ENCODE measurements around the gene SBSN.

SBSN gene, protein sequence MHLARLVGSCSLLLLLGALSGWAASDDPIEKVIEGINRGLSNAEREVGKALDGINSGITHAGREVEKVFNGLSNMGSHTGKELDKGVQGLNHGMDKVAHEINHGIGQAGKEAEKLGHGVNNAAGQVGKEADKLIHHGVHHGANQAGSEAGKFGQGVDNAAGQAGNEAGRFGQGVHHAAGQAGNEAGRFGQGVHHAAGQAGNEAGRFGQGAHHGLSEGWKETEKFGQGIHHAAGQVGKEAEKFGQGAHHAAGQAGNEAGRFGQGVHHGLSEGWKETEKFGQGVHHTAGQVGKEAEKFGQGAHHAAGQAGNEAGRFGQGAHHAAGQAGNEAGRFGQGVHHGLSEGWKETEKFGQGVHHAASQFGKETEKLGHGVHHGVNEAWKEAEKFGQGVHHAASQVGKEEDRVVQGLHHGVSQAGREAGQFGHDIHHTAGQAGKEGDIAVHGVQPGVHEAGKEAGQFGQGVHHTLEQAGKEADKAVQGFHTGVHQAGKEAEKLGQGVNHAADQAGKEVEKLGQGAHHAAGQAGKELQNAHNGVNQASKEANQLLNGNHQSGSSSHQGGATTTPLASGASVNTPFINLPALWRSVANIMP
- total RNA-seq: 0 to 0.05 (median 0) reads per million in 3 experiments

DNA sequence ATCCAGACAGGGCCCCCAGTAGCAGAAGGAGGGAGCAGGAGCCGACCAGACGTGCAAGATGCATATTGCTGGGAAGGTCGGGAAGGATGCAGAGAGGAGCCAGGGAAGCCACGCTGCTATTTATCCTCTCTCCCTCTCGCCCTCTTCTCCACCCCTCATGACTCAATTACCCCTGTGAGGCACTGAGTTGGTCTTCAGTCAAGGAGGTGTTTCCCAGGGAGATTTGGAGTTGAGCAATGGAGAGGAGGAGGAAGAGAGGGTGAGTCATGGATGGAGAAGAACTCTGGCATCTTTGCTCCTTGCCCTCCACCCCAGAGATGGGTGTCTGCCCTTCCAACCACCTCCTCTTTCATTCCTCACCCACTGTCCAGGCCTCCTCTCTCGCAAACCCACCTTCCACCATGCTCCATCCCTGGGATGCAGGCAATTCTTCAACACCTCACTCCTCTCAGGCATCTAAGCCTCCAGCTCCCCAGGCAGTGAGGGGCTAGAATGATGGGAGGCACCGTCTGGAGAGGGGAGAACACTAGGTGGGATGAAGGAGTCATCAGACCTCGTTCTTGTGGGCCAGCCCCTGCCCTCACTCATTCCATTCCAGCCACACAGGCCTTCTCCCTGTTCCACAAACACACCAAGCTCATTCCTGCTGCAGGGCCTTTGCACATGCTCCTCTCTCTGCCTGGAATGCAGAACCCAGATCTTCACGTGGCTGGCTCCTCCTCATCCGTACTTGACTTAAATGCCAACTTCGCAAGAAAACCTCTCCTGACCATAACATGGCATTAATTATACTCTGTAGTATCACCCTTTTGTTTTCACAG lies at the start of gene SBSN:
Gene SBSN, minus strand, starts transcription at position 94 of the 821 bp plus-strand sequence. Its CDS starts 30 bp downstream, at position 64.
- DNase-seq: no peak

DNA sequence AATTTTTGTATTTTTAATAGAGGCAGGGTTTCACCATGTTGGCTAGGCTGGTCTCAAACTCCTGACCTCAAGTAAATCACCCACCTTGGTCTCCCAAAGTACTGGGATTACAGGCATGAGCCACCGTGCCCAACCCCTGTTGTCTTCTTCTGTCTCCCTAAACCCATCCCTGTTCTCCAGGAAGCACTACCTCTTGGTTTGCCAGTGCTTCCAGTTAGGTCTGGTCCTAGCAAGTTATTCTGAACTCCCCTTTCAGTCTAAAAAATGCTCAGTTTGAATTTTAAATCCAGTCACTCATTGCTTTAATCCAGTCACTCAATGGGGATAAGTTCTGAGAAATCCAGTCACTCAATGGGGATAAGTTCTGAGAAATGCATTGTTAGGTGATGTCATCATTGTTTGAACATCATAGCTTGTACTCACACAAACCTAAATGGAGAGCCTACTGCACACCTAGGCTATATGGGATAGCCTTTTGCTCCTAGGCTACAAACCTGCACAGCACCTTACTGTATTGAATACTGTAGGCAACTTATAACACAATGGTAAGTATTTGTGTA lies 43.4 kb upstream of the SBSN start:
- no peak for DNase-seq

DNA sequence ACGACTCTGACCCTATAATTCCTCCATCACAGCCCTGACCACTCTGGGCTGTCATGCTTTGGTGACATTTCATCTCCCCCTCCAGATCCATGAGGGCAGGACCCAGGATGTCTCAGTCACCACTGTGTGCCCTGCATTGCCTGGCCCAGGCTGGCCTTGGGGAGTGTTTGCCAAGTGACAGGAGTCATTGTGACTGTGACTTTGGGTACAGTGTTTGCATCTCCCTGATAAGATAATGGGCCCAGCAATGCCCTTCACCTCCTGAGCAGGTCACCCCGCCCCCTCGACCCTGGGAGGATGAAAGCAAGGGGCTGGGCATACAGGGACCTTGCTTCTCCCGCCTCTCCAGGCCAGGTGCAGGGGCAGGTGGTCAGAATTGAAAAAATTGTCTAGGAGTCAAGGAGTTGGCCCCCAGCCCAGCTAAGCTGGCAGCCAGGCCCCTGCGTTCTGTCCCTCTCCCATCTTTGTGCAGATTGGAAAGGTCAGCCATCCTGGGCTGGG lies 41.2 kb upstream of the SBSN start:
- DNase-seq: no peak

DNA sequence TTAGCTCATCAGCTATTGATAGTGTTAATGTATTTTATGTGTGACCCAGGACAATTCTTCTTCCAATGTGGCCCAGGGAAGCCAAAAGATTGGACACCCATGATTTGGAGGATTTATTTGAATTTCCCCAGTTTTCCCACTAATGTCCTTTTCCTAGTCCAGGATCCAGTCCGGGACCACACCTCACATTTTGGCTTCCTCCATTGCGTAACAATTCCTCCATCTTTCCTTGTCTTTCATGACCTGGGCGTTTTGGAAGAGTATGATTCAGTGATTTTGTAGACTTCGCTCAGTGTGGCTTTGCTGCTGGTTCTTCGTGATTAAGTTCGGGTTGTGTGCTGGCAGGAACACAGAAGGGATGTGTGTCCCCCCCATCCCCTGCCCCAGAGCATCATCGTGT lies 38.6 kb upstream of the SBSN start:
- no peak for DNase-seq

DNA sequence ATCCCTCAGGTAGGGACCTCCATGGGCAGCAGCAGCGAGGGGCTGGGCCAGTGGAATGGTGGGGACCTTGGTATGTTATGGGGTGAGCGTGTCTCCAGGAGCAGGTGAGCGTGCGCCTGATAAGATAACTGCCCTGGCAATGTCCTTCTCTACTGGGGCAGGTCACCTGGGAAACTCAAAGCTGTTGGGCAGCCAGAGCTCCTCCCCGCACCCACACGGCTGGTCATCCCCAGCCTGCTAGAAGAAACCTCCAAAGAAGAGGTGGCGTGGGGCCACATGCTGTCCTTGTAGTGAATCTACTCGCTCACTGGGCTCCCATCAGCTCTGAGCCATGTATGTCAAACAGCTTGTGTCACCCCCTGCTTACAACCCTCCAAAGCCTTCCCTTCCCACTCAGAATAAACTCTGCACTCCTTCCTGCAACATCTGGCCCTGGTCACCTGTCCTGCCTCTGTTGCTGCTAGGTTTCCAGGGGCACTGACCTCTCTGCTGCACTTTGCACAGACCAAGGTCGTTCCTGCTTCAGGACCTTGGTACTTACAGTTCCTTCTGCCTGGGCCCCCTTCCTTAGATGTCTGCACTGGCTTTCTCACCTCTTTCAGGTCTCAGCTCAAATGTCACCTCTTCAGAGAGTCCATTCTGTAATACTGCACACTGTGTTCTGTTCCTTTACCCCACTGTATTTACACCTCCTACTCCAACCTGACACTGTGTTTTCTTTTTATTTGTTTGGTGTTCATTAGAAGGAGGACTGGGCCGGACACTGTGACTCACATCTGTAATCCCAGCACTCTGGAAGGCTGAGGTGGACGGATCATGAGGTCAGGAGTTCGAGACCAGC lies 37.1 kb upstream of the SBSN start:
- no peak for DNase-seq

DNA sequence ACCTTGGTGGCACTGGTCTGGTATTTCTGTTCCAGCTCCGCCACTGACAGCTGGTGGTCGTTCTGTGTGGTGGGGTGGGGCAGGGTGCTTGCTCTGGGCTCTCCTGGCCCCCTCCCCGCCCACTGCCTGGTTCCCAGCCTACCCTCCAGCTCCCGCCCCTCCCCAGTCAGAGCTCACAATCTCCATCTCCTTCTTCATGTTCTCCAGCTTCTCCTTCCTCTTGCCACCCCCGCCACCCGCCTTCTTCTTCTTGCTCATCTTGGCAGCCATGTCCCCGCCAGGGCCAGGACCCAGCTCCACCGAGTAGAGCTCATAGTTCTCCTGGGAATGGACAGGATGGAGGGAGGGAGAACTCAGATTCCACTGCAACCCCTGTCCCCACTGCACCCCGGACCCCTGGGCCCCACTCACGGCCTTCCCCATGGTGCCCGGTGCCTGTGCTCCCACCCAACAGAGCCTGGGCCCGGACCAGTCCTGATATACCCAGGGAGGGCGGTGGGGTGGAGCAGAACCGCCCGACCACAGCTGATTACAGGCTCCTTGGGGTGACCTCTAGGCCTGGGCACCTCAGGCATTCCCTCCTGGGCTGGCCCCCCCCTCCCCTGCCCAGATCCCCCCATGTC lies 35.2 kb upstream of the SBSN start, which contains the start of gene ATP4A:
Gene ATP4A, minus strand, starts transcription at position 452 of the 623 bp plus-strand sequence. Its CDS starts 29 bp downstream, at position 423.
- DNase-seq: no peak

DNA sequence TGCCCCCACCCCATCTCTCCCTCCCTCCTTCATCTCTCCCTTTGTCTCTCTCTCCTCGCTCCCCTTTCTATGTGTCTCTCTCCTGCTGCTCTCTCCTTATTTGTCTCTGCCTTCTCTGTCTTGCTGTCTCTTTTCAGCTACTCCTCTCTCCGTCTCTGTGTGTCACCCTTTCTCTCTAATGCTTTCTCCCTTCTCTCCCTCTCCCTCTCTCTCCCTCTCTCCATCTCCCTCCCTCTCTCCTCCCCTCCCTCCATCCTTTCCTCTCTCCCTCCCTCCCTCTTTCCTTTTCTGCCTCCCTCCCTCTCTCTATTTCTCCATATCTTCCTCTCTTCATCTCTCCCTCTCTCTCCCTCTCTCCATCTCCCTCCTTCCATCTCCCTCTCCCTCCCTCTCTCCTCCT lies 34.7 kb upstream of the SBSN start:
- DNase-seq: no peak

DNA sequence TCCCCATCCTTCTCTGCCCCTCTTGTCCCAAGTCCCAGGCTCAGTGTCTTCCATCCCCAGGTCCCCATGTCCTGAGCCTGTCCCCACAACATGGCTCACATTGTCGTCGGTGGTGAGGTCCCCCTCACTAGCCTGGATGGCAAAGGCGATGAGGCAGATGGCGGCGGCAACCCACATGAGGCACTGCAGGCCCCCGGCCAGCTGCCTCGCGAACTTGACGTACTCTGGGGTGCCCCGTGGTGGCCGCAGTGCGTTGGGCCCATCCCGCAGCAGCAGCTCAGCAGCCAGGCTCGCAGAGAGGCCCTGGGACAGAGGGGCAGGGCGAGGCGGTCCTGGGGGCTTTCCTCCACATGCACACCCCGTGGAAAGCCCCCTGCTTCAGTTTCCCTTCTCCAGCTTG lies 34.2 kb upstream of the SBSN start:
- no peak for DNase-seq

DNA sequence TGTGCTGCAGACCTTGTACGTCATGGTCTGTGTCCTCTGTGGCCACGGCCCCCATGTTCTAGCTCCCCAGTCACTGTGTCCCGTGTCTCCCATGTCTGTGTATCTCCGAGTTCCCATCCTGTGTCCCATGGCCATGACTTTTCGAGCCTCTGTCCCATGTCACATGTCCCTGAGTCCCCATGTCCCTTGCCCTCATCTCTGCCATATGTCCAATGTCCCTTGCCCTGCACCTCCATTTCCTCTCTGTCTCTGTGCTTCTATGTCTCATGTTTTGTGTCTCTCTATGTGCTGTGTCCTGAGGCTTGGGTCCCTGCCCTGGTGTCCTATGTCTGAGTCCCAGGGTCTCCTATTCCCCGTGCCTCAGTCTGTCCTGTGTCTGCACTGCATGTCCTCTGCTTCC lies 33.3 kb upstream of the SBSN start:
- no peak for DNase-seq

DNA sequence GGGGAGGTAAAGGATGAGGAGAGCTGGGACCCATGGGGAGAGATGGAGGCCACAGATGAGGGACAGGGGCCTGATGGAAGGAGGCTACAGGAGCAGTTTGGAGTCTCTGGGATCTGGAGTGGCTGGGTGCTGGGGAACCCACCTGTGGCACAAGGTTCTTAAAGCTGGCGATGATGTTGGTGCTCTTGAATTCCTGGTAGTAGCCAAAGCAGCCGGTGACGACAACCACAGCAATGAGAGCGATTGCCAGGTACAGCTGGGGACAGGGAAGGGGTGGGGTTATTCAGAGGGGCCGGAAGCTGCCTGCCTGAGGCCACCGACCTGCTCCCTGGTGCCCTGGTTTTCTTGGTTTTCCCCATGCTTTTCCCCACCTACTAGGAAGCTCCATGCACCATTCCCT lies 32.6 kb upstream of the SBSN start:
- no peak for DNase-seq

DNA sequence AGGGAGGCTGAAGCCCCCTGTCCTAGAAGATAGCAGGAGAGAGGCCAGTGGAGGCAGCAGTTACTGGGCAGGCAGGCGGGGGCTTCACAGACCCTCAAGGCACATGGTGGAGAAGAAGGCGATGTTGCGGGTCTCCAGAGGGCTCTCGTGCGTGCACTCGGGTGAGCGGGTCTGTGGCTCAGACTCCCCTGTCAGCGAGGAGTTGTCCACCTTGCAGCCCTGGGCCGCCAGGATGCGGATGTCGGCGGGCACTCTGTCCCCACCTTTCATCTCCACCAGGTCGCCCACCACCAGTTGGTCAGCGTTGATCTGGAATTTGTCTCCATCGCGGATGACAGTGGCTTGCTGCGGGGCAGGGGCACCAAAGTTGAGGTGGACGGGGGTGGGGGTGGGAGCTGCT lies 32.2 kb upstream of the SBSN start:
- no peak for DNase-seq

DNA sequence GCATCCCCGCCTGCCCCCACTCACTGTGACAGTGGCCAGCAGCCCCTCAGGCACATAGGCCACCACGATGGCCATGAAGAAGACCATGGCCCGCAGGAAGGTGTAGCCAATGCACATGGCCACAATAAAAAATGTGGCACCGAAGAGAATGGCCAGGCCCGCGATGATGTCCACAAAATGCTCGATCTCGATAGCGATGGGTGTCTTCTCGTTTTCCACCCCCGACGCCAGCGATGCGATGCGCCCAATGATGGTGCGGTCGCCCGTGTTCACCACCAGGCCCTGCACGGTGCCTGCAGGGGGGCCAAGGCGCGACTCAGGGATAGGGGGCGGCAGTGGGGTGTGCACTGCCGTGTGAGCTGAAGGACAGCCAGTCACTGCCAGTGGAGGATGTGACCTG lies 31.7 kb upstream of the SBSN start:
- DNase-seq: no peak

DNA sequence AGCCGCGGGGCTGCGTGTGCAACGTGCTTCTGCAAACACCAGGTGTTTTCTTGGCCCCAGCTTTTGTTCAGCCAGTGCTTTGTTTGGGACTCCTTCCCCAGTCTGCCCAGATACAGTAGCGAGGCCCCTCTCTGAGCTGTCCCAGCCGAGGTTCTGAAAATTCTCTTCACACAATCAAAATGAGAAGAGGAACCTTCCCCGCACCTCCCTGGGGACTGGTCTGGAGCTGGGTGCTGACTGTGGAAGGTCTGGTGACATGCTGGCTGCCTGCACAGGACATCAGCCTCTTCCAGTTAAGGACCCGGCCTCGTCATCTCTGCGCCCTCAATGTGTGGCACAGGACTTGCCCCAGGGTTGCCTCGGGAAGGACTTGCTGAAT lies 31.2 kb upstream of the SBSN start:
- no peak for DNase-seq

DNA sequence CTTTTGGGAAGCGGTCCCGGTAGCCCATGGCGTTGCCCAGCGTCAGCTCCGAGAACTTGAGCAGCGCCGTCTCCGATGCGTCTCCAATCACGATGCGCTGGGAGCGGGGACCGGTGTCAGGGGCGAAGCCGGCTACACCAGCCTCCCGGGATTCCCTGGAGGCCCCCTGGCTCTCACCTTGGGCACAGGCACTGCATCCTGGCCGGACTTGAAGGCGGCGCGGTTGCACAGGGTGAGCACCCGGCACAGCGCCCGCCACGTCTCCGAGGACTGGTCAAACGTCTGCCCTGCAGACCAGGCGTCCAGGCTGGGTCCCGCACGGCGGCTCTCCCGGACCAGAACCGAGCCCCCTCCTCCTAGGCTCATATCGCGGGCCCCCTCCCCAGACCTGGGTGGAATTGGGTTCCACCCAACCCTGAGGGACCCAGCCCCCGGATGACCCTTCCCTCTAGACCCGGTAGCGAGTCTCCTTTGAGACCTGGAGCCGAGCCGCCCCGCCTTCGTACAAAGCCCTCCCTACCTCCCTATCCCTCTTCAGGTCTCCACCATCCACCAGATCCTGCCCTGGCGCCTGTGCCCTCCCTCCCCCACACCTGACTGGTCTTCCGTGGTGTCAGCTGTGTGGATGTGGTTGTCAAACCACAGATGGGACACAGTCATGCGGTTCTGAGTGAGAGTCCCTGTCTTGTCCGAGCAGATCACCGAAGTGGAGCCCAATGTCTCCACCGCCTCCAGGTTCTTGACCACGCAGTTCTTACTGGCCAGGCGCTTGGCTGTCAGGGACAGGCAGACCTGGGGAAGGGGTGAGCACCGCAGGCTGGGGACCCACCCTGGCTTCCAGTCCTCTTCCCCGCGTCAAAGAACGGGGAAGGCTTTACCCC lies 30.5 kb upstream of the SBSN start:
- no peak for DNase-seq

DNA sequence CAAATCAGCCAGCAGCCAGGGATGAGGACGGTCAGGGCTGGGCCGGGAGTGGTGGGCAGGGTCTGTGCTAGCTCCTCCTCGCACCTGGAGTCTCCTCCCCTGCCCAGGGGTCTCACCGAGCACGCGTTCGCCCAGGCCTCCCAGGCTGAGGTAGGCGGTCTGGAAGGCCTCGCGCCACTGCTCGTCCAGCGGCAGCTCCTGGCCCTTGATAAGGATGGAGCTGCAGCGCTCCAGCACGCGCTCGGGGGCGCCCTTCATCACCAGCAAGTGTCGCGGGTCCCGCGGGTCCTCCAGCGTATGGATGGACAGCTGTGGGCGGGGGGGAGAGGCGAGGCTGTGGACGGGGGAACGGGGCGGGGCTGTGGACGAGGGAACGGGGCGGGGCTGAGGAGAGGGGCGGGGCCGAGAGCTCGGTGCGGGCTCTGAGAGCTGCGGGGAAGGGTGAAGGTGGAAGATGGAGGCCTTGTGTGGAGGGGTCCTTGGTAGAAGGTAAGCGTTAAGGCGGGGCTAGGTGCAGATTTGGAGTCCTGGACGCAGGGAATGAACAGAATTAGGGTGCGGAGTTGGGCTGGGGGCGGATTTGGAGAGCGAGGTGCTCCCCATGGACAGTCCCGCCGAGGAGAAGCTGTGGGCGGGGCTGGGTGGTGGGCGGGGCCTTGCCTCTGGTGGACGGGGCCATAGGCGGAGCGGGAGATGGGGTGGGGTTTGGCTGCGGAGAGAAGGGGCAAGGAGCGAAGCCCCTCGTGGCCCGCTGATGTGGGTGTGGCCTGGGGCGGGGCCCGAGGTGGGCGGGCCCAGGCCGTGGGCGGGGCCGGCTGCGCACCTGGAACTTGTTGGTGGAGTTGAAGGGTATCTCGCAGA lies 29.7 kb upstream of the SBSN start:
- peak; percentile 13 for DNase-seq

DNA sequence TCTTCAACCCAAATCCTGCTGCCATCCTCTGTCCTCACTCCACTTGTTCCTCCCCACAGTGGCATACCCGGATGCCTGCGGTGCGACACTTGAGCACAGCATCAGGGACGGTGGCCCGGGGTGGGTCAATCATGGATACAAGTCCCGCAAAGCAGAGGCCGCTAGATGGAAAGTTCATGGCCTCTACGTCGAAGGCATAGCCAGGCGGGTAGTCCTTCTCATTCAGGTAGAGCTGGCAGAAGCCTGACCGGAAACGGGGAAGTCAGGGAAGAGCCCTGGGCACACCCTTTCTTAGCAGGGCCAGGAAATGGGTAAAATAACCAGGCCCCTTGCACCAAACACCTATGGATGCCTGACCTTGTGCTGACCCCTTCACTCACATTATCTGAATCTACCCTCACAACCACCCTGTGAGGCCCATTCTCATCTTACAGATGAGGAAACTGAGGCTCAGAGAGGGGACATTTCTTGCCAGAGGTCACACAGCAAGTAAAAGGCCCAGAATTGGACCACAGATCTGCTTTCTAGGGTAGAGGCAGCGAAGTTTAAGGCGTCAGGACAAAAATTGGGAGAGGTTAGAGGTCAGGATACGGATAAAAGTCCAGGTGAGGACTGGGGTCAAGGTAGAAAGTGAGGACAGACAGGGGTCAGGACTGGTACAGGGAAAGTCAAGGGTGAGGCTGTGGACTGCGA lies 28.9 kb upstream of the SBSN start:
- DNase-seq: no peak

DNA sequence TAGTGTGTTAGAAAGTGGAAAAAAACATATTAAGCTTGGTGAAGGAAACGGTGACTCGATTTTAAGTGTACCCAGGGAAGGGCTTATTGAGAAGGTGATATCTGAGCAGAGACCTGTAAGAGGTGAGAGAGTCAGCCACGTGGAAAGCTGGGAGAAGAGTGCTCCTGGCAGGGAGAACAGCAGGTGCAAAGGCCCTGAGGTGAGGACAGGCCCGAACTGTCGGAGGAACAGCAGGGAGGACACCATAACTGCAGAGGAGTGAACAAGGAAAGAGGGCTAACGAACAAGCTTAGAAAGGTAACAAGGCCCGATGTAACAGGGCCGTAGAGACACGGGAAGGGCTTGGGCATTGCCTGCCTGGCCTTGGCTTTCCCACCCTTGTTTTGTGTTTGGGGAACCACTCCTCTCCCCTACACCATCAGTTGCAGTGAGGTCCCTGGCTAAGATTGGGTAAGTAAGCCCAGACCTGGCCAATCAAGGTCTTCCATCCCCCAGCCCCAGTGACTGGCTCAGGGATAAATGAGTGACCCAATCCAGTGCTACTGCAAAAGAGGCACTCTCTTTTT lies 28.0 kb upstream of the SBSN start:
- DNase-seq: no peak

DNA sequence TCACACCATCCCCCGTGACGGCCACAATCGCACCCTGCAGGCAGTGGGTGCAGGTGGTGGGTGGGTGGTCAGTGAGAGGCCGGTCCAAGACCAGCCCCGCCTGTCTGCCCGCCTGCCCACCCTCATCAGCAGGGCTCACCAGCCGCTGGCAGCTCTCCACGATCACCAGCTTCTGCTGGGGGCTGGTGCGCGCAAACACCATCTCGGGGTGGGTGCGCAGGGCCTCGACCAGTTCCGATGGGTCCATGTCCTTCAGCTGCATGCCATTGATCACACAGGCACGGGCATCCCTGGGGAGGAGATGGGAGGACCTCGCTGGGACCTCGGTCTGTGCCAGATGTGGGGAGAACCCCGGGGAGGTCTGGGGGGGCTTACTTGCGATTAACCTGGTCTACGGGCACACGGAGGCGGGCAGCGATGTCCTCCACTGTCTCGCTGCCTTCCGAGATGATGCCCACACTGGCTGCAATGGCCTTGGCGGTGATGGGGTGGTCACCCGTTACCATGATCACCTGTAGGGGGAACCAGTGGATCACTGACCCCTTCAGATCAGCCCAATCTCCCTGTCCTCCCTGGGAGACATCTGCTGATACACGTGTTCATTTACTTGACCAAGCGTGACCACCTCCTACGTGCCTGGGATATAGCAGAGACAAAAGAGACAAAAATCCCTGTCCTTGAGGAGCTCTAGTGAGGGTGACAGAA lies 27.3 kb upstream of the SBSN start:
- DNase-seq: no peak
